Measurements from ENCODE around the gene SRBD1. TPM values are rescaled to one million over a fixed set of nuclear protein-coding genes. Genes with fewer than 3 reads are reported as not detected.

The SRBD1 gene
- polyA plus RNA-seq, 3 donors: 5.8 to 9.2 (median 7.0) TPM

- Histone ChIP-seq H3K9me3 (replicated peaks in 1 of 2; ENCODE audit: control insufficient read depth in 1 of 2, insufficient read depth in 1 of 2, low read length in 2 of 2) (no peaks in the 10 kb centered on the region), H3K4me1 (ENCODE audit: control insufficient read depth in 1 of 2, insufficient read depth in 2 of 2, low read length in 2 of 2) (no peaks in the 10 kb centered on the region), H3K27me3 (ENCODE audit: control insufficient read depth in 2 of 2, insufficient read depth in 2 of 2, low read length in 2 of 2) (no peaks in the 10 kb centered on the region), H3K9ac (ENCODE audit: insufficient read depth, low read length, poor library complexity, severe bottlenecking) (no peak overlapping the region), H4K20me1 (ENCODE audit: insufficient read depth, low read length) (no peaks in the 10 kb centered on the region), H3K27ac (ENCODE audit: low read depth in 1 of 2, low read length in 2 of 2) (no peak overlapping the region), H3K4me2 (replicated peaks; ENCODE audit: extremely low read depth, low read length, poor library complexity, severe bottlenecking) (no peak overlapping the region), H3K36me3 (replicated peaks in 1 of 2; ENCODE audit: control insufficient read depth in 1 of 2, insufficient read depth in 2 of 2, low read length in 2 of 2) (no peaks in the 10 kb centered on the region), H3K4me3 (replicated peaks in 1 of 3; ENCODE audit: low read depth in 2 of 3, low read length in 3 of 3) (no peak overlapping the region), H2AFZ (ENCODE audit: insufficient read depth, low read depth, low read length, poor library complexity, severe bottlenecking) (no peak overlapping the region), H3K79me2 (ENCODE audit: insufficient read depth, low read length) (no peaks in the 10 kb centered on the region)
- Mint-ChIP-seq H3K36me3 (no peaks in the 10 kb centered on the region), H3K4me1 (no peaks in the 10 kb centered on the region), H3K4me3 (no peak overlapping the region), H3K27me3 (ENCODE audit: low read depth in 3 of 3) (peaks cover 0 to 3% (median 0%) of the 10 kb centered on the region in 3 donors), H3K27ac (no peak overlapping the region), H3K9me3 (no peaks in the 10 kb centered on the region)
- TF ChIP-seq CTCF (IDR thresholded peaks at IDR 0.05): no peak
- DNase-seq: no peak
- intact Hi-C loops (cut with micrococcal nuclease): no loop called here
These were observed 14.8 kb upstream of the SRBD1 start for GRCh38 chr2:45625824-45626223.

GRCh38 chr2:45623098-45623497 lies 12.0 kb upstream of the SRBD1 start:
- Histone ChIP-seq H3K36me3 (replicated peaks in 1 of 2; ENCODE audit: control insufficient read depth in 1 of 2, insufficient read depth in 2 of 2, low read length in 2 of 2) (no peaks in the 10 kb centered on the region), H3K9me3 (replicated peaks in 1 of 2; ENCODE audit: control insufficient read depth in 1 of 2, insufficient read depth in 1 of 2, low read length in 2 of 2) (no peaks in the 10 kb centered on the region), H2AFZ (ENCODE audit: insufficient read depth, low read depth, low read length, poor library complexity, severe bottlenecking) (no peak overlapping the region), H3K4me3 (replicated peaks in 1 of 3; ENCODE audit: low read depth in 2 of 3, low read length in 3 of 3) (no peak overlapping the region), H3K4me2 (replicated peaks; ENCODE audit: extremely low read depth, low read length, poor library complexity, severe bottlenecking) (no peak overlapping the region), H3K27ac (ENCODE audit: low read depth in 1 of 2, low read length in 2 of 2) (no peak overlapping the region), H3K79me2 (ENCODE audit: insufficient read depth, low read length) (no peaks in the 10 kb centered on the region), H3K9ac (ENCODE audit: insufficient read depth, low read length, poor library complexity, severe bottlenecking) (no peak overlapping the region), H3K27me3 (ENCODE audit: control insufficient read depth in 2 of 2, insufficient read depth in 2 of 2, low read length in 2 of 2) (no peaks in the 10 kb centered on the region), H4K20me1 (ENCODE audit: insufficient read depth, low read length) (no peaks in the 10 kb centered on the region), H3K4me1 (ENCODE audit: control insufficient read depth in 1 of 2, insufficient read depth in 2 of 2, low read length in 2 of 2) (no peaks in the 10 kb centered on the region)
- no CpG with 5 or more reads among the region's 3 CpGs for WGBS (ENCODE audit: insufficient coverage)
- H3K27me3 Mint-ChIP-seq (ENCODE audit: low read depth in 3 of 3): peaks cover 0 to 3% (median 2%) of the 10 kb centered on the region in 3 donors
- H3K9me3 Mint-ChIP-seq: no peaks in the 10 kb centered on the region
- no peaks in the 10 kb centered on the region for H3K36me3 Mint-ChIP-seq
- DNase-seq: no peak
- intact Hi-C loops (cut with micrococcal nuclease): no loop called here
- no peak overlapping the region for H3K4me3 Mint-ChIP-seq
- peaks cover 3% of the 10 kb centered on the region for H3K4me1 Mint-ChIP-seq
- no peak for TF ChIP-seq CTCF (IDR thresholded peaks at IDR 0.05)
- no peak overlapping the region for H3K27ac Mint-ChIP-seq
